Lower leg skin (tissue), 4 donors: ENCODE results near the gene ZNF687. TPM values are rescaled to one million over a fixed set of nuclear protein-coding genes. Genes with fewer than 3 reads are reported as not detected.
"Not testable (repeated sequence)": the region's sequence is repeated elsewhere in the genome, so short reads cannot be mapped to it uniquely, and the experiment has no call there.

Experiments used
- DNase-seq, 2 donors: peaks; one replicate each; pipeline ENCODE4 v3.0.0-alpha.2; 2019; ENCODE audit warnings: low spot score in 2 of 2
- H3K4me3 ChIP-seq: fragments of 200-600 bp; sonication (generic); 2 replicates; pipeline ENCODE4 v1.5.1; 2017; ENCODE audit warnings: mild to moderate bottlenecking, low read depth; ENCODE audit not compliant: poor library complexity, severe bottlenecking
- CTCF ChIP-seq, 3 donors: fragments of 450-650 bp; IDR thresholded peaks; one replicate each; pipeline ENCODE4 v1.5.1; 2016; ENCODE audit warnings: antibody characterized with exemption in 3 of 3, mild to moderate bottlenecking in 3 of 3, moderate library complexity in 2 of 3
- POLR2A ChIP-seq, 2 donors: fragments of 450-650 bp; IDR thresholded peaks; one replicate each; pipeline ENCODE4 v1.6.1; 2016 to 2017; ENCODE audit warnings: antibody characterized with exemption in 2 of 2, mild to moderate bottlenecking in 1 of 2, moderate library complexity in 1 of 2
- WGBS, 2 donors: methylation state at CpG; one replicate each; pipeline ENCODE4 v1.1.5; 2018; 5-methylcytosine and 5-hydroxymethylcytosine counted together
- intact Hi-C: fragments of 100-400 bp; cut with DNase I; formaldehyde crosslinking; loops from one replicate; pipeline ENCODE4 v1.15.0; 2023; ENCODE audit warnings: low total_unique reads
- total RNA-seq, 4 donors: library from RNA; depleted of rRNA; stranded (reverse); fragments of >200 nt; gene quantifications; one replicate each; pipeline ENCODE4 v1.1.0, GENCODE V29; 2016

The ZNF687 gene
- total RNA-seq, 4 donors from 2014 or later: 21.9 to 45.0 (median 32.2) TPM

GRCh38 chr1:151273924-151274466 lies 8.1 kb upstream of the ZNF687 start:
- no peak overlapping the region for H3K4me3 ChIP-seq
- TF ChIP-seq POLR2A (IDR thresholded peaks at IDR 0.05): no peak
- intact Hi-C loops: no loop called here
- no peak for DNase-seq
- WGBS, 2 donors: 66 to 77% methylated on average over 3 of the region's 3 CpGs

GRCh38 chr1:151275341-151275740 lies 6.8 kb upstream of the ZNF687 start:
- DNase-seq, intact Hi-C loops, H3K4me3 ChIP-seq: not testable (repeated sequence)
- WGBS, 2 donors: 83 to 87% methylated on average over 5 of the region's 5 CpGs

GRCh38 chr1:151277249-151277648 lies 4.8 kb upstream of the ZNF687 start:
- 76 to 80% methylated on average over 2 of the region's 2 CpGs for WGBS, 2 donors
- H3K4me3 ChIP-seq: no peak overlapping the region
- DNase-seq: no peak
- TF ChIP-seq CTCF (IDR thresholded peaks at IDR 0.05) (no peak), POLR2A (IDR thresholded peaks at IDR 0.05) (no peak)
- intact Hi-C loops: no loop called here

DNA sequence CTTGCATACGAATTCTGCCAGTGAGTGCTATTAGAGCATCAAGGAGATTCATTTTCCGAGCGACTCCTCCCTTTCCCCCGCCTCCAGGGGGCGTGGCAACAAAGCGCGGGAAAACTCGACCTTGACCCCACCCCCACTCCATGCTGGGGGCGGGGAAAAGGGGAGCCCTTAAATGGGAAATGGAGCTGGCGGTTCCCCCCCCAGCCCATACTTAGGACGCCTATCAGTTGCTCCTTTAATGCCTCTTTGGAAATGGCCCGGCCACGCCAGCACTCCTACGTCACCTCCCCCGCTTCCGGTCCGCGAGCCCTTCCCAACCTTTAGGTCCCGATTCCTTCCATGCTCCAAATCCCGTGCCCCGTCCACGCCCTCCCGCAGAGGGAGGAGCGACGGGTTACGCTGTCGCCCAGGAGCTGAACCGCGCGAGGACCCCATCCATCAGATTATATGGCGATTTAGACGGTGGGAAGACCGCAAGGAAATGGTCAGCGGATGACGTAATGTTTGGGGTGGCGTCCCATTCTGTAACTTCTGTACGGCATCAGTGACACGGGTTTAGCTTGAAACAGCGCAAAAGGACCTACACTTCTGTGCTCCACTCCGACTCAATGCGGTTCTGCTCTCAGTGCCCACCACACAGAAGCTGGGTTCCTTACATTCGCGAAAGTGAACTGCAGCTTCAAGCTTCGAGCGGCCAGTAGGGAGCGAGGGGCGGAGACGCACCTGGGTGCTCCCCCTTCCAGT lies 702 bp upstream of the ZNF687 start:
- intact Hi-C loops: no loop called here
- WGBS, 2 donors: 0 to 1% methylated on average over 48 of the region's 48 CpGs
- peak; percentile 98 to 99 for DNase-seq

DNA sequence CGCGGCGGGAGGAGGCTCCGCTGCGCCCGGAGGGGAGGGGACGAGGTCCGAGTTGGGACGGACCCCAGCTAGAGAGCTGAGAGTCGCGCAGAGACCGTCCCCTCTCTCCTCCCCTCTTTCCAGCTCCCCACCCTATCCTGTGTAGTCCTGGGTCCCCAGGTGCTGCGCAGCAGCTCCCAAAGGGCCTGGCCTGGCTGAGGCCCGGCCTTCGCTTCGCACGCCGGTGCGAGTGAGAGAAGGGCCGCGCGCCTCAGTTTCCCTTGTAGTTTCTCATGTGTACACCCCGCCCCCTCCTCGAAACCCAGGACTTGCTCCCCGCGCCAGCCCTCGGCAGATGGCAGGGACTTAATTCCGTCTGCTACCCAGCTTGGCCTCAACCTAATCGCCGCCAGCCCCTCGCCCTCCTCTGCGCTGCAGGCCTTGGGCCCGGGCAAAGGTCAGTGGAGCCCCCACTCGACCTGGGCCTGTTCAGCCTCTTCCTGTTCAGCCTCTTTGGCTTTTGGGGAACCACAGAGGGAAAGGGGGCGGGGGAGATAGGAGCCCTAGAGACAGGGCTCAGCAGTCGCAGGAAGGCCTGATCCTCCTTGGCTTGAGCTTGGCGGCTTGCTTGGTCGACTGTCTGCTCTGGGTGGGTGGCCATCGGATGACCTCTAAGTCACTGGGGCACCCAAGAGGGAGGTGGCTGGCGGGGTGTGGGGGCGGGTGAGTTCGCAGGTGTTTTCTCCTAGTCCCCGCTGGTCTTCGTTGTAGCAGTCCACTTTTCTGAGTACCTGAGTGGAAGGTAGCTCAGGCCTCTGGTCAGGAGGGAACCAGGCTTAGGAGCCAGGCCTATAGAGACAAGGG lies 1.0 kb downstream of the ZNF687 start:
- no peak for TF ChIP-seq CTCF (IDR thresholded peaks at IDR 0.05)
- no peak for TF ChIP-seq POLR2A (IDR thresholded peaks at IDR 0.05)
- peak overlapping the region; percentile 77 for H3K4me3 ChIP-seq
- 8% methylated on average over 29 to 38 of the region's 44 CpGs for WGBS, 2 donors
- intact Hi-C loops: no loop called here
- DNase-seq: peak; percentile 42 to 88

More for the DNA sequence above, 702 bp upstream of the ZNF687 start:
- H3K4me3 ChIP-seq: peak overlapping the region; percentile 61
- TF ChIP-seq CTCF (IDR thresholded peaks at IDR 0.05): no peak
- TF ChIP-seq POLR2A (IDR thresholded peaks at IDR 0.05): no peak

DNA sequence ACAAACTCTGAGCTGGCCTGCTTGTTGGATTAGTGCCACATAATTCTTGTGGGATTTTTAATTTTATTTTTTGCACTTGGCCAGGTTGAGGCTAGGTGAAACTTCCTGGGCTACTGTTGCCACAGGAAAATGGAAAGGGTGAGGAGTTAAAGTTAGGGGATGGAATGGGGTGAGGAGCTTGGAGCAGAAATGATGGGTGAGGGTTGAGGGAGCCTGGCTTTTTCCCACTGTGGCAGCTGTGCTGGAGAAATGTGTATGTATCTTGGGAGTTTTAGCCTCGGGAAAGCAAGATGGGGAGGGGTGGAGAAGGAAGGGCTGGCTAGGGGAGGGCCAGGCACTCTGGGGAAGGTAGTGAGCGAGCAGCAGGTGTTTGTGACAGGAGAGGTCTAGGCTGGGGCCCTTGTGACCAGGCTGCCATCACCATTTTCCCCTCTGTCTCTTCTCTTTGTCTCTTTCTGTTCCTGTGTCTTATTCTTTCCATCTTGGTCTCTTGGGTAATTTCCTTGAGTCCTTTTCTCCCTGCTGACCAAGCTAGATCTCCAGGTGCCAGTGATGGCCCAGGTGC lies 2.0 kb downstream of the ZNF687 start:
- intact Hi-C loops: no loop called here
- TF ChIP-seq CTCF (IDR thresholded peaks at IDR 0.05): no peak
- TF ChIP-seq POLR2A (IDR thresholded peaks at IDR 0.05): no peak
- WGBS, 2 donors: 41 to 47% methylated on average over 2 of the region's 2 CpGs
- H3K4me3 ChIP-seq: no peak overlapping the region
- DNase-seq: peak in 1 of 2 donors; percentile 84
